HG02884 (cell line): ENCODE results near the gene SLC1A7.

Experiments used
- ATAC-seq: cut with Tn5 transposase; IDR thresholded peaks from one replicate; pipeline ENCODE4 v1.9.1; 2021; ENCODE audit warnings: mild to moderate bottlenecking, moderate library complexity; ENCODE audit not compliant: unreplicated experiment

Gene SLC1A7

GRCh38 chr1:53077599-53077965, 64.9 kb downstream of the SLC1A7 start:
- no peak for ATAC-seq

GRCh38 chr1:53076721-53077598, 65.5 kb downstream of the SLC1A7 start:
- ATAC-seq: no peak

- ATAC-seq: no peak
Observed at GRCh38 chr1:53076165-53076564, 66.3 kb downstream of the SLC1A7 start.

GRCh38 chr1:53075761-53076163, 66.7 kb downstream of the SLC1A7 start:
- ATAC-seq: no peak

GRCh38 chr1:53075206-53075605, 67.2 kb downstream of the SLC1A7 start:
- ATAC-seq: no peak

GRCh38 chr1:53074313-53075154, 67.9 kb downstream of the SLC1A7 start:
- ATAC-seq: no peak

- no peak for ATAC-seq
Observed at GRCh38 chr1:53073868-53074311, 68.5 kb downstream of the SLC1A7 start.

- ATAC-seq: no peak
Observed at GRCh38 chr1:53073287-53073686, 69.2 kb downstream of the SLC1A7 start.

- no peak for ATAC-seq
Observed at GRCh38 chr1:53071915-53072314, 70.5 kb downstream of the SLC1A7 start.

- ATAC-seq: no peak
Observed at GRCh38 chr1:53071167-53071865, 71.1 kb downstream of the SLC1A7 start.

- no peak for ATAC-seq
Observed at GRCh38 chr1:53070621-53071020, 71.8 kb downstream of the SLC1A7 start.

GRCh38 chr1:53069663-53070327, 72.6 kb downstream of the SLC1A7 start:
- no peak for ATAC-seq

GRCh38 chr1:53069265-53069662, 73.2 kb downstream of the SLC1A7 start:
- no peak for ATAC-seq

- ATAC-seq: no peak
Observed at GRCh38 chr1:53068314-53069099, 73.9 kb downstream of the SLC1A7 start.

GRCh38 chr1:53067886-53068285, 74.6 kb downstream of the SLC1A7 start:
- no peak for ATAC-seq

GRCh38 chr1:53066891-53067738, 75.3 kb downstream of the SLC1A7 start:
- no peak for ATAC-seq

- no peak for ATAC-seq
Observed at GRCh38 chr1:53066488-53066887, 76.0 kb downstream of the SLC1A7 start.

- ATAC-seq: no peak
Observed at GRCh38 chr1:53065391-53065790, 77.0 kb downstream of the SLC1A7 start.
